ACC112 (cell line): ENCODE measurements around the gene THAP4.

Source experiments
- H2AFZ ChIP-seq: fragments of 200-600 bp; sonication (generic); one replicate; pipeline ENCODE4 v1.6.0; 2017; ENCODE audit warnings: antibody characterized with exemption, low read length; ENCODE audit not compliant: unreplicated experiment
- H3K27ac ChIP-seq: fragments of 200-600 bp; sonication (generic); 2 replicates; pipeline ENCODE4 v1.5.1; 2014; ENCODE audit warnings: low read depth, mild to moderate bottlenecking, antibody characterized with exemption, low read length, moderate library complexity
- H3K27me3 ChIP-seq: fragments of 200-600 bp; sonication (generic); 2 replicates; pipeline ENCODE4 v1.6.1; 2014; ENCODE audit warnings: mild to moderate bottlenecking, antibody characterized with exemption, low read length, moderate library complexity, mixed read lengths; ENCODE audit not compliant: insufficient read depth
- H3K36me3 ChIP-seq: fragments of 200-600 bp; sonication (generic); 2 replicates; pipeline ENCODE4 v1.6.1; 2016; ENCODE audit warnings: mild to moderate bottlenecking, antibody characterized with exemption, low read length, moderate library complexity, mixed read lengths; ENCODE audit not compliant: insufficient read depth
- H3K4me1 ChIP-seq: fragments of 200-600 bp; sonication (generic); one replicate; pipeline ENCODE4 v1.6.1; 2016; ENCODE audit warnings: low read length, mixed read lengths; ENCODE audit not compliant: insufficient read depth, unreplicated experiment, control insufficient read depth
- H3K4me3 ChIP-seq: fragments of 200-600 bp; sonication (generic); 2 replicates; pipeline ENCODE4 v1.5.1; 2014; ENCODE audit warnings: mild to moderate bottlenecking, low read depth, low read length
- H3K79me2 ChIP-seq: fragments of 200-600 bp; sonication (generic); one replicate; pipeline ENCODE4 v1.6.0; 2016; ENCODE audit warnings: low read length; ENCODE audit not compliant: control insufficient read depth, unreplicated experiment, insufficient read depth

THAP4 gene

GRCh38 chr2:241611062-241611461 lies 25.9 kb downstream of the THAP4 start:
- no peaks in the 10 kb centered on the region for H3K36me3 ChIP-seq
- peaks cover 3% of the 10 kb centered on the region for H3K4me1 ChIP-seq
- H3K79me2 ChIP-seq, result peaks cover 40% of the 10 kb centered on the region
- H3K27me3 ChIP-seq, result no peaks in the 10 kb centered on the region
- no peak overlapping the region for H2AFZ ChIP-seq
- H3K4me3 ChIP-seq, result no peak overlapping the region
- no peak overlapping the region for H3K27ac ChIP-seq

GRCh38 chr2:241609859-241610793 lies 26.8 kb downstream of the THAP4 start:
- Histone ChIP-seq H2AFZ (no peak overlapping the region), H3K4me3 (peak overlapping the region; percentile 73), H3K36me3 (no peaks in the 10 kb centered on the region), H3K27me3 (no peaks in the 10 kb centered on the region), H3K79me2 (peaks cover 31% of the 10 kb centered on the region), H3K27ac (peak overlapping the region; percentile 22; the same call in 1 of the 2 replicates), H3K4me1 (peaks cover 3% of the 10 kb centered on the region)

GRCh38 chr2:241608881-241609280 lies 28.1 kb downstream of the THAP4 start:
- Histone ChIP-seq H3K27ac (no peak overlapping the region), H2AFZ (no peak overlapping the region), H3K79me2 (peaks cover 23% of the 10 kb centered on the region), H3K27me3 (no peaks in the 10 kb centered on the region), H3K4me3 (no peak overlapping the region), H3K36me3 (no peaks in the 10 kb centered on the region), H3K4me1 (peaks cover 3% of the 10 kb centered on the region)

- Histone ChIP-seq H3K4me1 (peaks cover 3% of the 10 kb centered on the region), H3K79me2 (peaks cover 19% of the 10 kb centered on the region), H3K36me3 (peaks cover 3% of the 10 kb centered on the region; the same call in 1 of the 2 replicates), H2AFZ (no peak overlapping the region), H3K4me3 (no peak overlapping the region), H3K27me3 (no peaks in the 10 kb centered on the region), H3K27ac (no peak overlapping the region)
Measured at GRCh38 chr2:241607162-241607885, 29.6 kb downstream of the THAP4 start.

- H3K4me3 ChIP-seq, result no peak overlapping the region
- no peaks in the 10 kb centered on the region for H3K27me3 ChIP-seq
- peaks cover 16% of the 10 kb centered on the region for H3K79me2 ChIP-seq
- peaks cover 3% of the 10 kb centered on the region for H3K4me1 ChIP-seq
- no peak overlapping the region for H2AFZ ChIP-seq
- H3K27ac ChIP-seq, result no peak overlapping the region
- peaks cover 3% of the 10 kb centered on the region; the same call in 1 of the 2 replicates for H3K36me3 ChIP-seq
Measured at GRCh38 chr2:241606186-241606585, 30.8 kb downstream of the THAP4 start.

- Histone ChIP-seq H3K79me2 (peaks cover 2% of the 10 kb centered on the region), H3K4me1 (peaks cover 3% of the 10 kb centered on the region), H3K27me3 (no peaks in the 10 kb centered on the region), H3K27ac (no peak overlapping the region), H3K36me3 (peaks cover 6% of the 10 kb centered on the region; the same call in 1 of the 2 replicates), H3K4me3 (no peak overlapping the region), H2AFZ (no peak overlapping the region)
Measured at GRCh38 chr2:241603686-241604085, 33.3 kb downstream of the THAP4 start.

- no peak overlapping the region for H3K4me3 ChIP-seq
- H3K79me2 ChIP-seq, result no peaks in the 10 kb centered on the region
- peaks cover 6% of the 10 kb centered on the region; the same call in 1 of the 2 replicates for H3K36me3 ChIP-seq
- no peaks in the 10 kb centered on the region for H3K27me3 ChIP-seq
- H2AFZ ChIP-seq, result no peak overlapping the region
- no peak overlapping the region for H3K27ac ChIP-seq
- H3K4me1 ChIP-seq, result peaks cover 13% of the 10 kb centered on the region
Measured at GRCh38 chr2:241602720-241603119, 34.2 kb downstream of the THAP4 start.

- Histone ChIP-seq H3K27me3 (no peaks in the 10 kb centered on the region), H3K27ac (no peak overlapping the region), H3K4me3 (no peak overlapping the region), H2AFZ (no peak overlapping the region), H3K36me3 (peaks cover 6% of the 10 kb centered on the region; the same call in 1 of the 2 replicates), H3K79me2 (no peaks in the 10 kb centered on the region), H3K4me1 (peaks cover 17% of the 10 kb centered on the region)
Measured at GRCh38 chr2:241601841-241602240, 35.1 kb downstream of the THAP4 start.

- Histone ChIP-seq H3K79me2 (no peaks in the 10 kb centered on the region), H2AFZ (no peak overlapping the region), H3K27ac (no peak overlapping the region), H3K36me3 (peaks cover 8% of the 10 kb centered on the region; the same call in 1 of the 2 replicates), H3K27me3 (no peaks in the 10 kb centered on the region), H3K4me3 (no peak overlapping the region), H3K4me1 (peaks cover 17% of the 10 kb centered on the region)
Measured at GRCh38 chr2:241599615-241600014, 37.3 kb downstream of the THAP4 start.

GRCh38 chr2:241598487-241598886 lies 38.5 kb downstream of the THAP4 start:
- H3K79me2 ChIP-seq, result no peaks in the 10 kb centered on the region
- peaks cover 6% of the 10 kb centered on the region; the same call in 1 of the 2 replicates for H3K36me3 ChIP-seq
- no peak overlapping the region for H3K4me3 ChIP-seq
- no peak overlapping the region for H2AFZ ChIP-seq
- peaks cover 17% of the 10 kb centered on the region for H3K4me1 ChIP-seq
- no peak overlapping the region for H3K27ac ChIP-seq
- H3K27me3 ChIP-seq, result no peaks in the 10 kb centered on the region
